Measurements from ENCODE around the gene ERICH4.

GRCh38 chr19:41433171-41433570, 9.8 kb upstream of the ERICH4 start:
- TF ChIP-seq CTCF (IDR thresholded peaks at IDR 0.05) (no peak), POLR2A (IDR thresholded peaks at IDR 0.05) (no peak), POLR2AphosphoS5 (IDR thresholded peaks at IDR 0.05) (no peak)

All from suprapubic skin (tissue), 4 donors.